HG03575 (cell line): Measurements from ENCODE around the gene RPS25.
"Not testable (repeated sequence)": the region's sequence is repeated elsewhere in the genome, so short reads cannot be mapped to it uniquely, and the experiment has no call there.

Source experiments
- ATAC-seq: cut with Tn5 transposase; IDR thresholded peaks from one replicate; pipeline ENCODE4 v1.9.1; 2021; ENCODE audit not compliant: unreplicated experiment, insufficient number of reproducible peaks, low FRiP score; ENCODE audit errors: extremely low read depth

RPS25 gene

DNA sequence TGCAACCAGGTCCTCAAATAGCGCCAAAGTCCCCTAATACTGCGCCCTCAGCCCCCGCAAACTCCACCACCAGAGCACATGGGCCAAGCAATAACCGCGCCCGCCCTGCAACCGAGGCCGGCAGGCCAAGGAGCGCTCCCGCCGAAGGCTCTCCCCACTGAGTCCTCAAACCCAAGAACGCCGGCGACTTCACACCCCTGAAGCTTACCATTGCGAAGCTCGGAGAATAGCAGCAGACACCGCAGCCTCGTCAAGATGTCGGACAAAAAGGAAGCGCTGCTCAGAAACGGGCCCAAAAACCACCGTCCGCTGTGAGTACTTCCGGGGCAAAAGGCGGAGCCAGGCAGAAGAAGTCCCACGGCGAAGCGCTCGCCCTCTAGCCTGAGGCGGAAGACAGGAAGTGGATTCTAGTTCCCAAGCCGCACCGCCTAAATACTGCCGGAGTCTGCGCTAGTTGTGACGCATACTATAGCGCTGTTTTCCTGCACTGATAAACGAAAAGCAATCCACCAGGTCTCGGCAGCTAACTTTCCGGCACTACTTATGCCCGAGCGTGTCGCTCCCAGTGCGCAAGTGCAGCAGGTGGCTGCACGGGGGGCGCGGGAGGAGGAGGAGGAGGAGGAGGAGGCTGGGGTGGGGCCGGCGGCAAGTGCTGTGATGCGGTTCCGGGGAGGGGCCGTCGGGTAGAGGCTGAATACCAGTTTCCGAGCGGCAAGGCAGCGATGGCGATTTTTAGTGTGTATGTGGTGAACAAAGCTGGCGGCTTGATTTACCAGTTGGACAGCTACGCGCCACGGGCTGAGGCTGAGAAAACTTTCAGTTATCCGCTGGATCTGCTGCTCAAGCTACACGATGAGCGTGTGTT lies at the start of gene RPS25, which contains the start of gene TRAPPC4:
Gene RPS25, minus strand, starts transcription at position 270 of the 865 bp plus-strand sequence. Its CDS starts 59 bp downstream, at position 211.
Gene TRAPPC4, plus strand, starts transcription at position 693 of the 865 bp plus-strand sequence. Its CDS starts 30 bp downstream, at position 723.
- ATAC-seq = peak; percentile 58

DNA sequence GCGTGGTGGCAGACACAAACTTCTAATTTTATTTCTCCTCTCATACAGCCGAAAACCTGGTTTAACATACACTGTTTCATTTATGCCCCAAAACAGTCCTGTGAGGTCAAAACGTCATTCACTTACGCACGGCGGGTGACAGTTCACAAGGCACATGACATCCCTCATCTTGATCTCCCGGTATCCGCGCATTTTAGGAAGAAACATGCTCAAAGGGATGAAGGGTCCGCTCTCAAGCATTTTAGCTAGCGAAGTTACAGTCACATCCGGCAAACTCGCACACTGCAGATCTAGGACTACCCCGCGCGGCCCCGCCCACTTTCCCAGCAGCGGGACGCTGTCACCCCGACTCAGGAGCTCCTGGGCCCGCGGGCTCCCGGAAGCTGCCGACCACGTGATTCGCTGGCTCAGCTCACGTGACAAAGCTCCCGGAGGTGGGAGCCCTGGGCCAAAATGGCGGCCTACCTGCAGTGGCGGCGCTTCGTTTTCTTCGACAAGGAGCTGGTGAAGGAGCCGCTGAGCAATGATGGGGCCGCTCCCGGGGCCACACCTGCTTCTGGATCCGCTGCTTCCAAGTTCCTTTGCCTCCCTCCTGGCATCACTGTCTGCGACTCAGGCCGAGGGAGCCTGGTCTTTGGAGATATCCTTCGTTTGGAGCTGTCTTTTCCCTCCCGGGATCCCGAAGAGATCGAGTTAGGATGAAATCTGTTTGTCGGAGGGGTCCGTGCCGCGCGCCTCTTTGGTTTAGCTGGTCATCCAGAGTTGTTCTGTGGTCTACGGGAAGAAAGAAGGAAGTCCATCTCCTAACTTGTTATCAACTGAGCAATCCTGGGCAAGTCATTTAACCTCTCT lies 49.5 kb upstream of the RPS25 start, which contains the start of gene VPS11:
Gene VPS11, plus strand, starts transcription at position 448 of the 852 bp plus-strand sequence. Its CDS starts 6 bp downstream, at position 454.
- peak; percentile 59 for ATAC-seq

DNA sequence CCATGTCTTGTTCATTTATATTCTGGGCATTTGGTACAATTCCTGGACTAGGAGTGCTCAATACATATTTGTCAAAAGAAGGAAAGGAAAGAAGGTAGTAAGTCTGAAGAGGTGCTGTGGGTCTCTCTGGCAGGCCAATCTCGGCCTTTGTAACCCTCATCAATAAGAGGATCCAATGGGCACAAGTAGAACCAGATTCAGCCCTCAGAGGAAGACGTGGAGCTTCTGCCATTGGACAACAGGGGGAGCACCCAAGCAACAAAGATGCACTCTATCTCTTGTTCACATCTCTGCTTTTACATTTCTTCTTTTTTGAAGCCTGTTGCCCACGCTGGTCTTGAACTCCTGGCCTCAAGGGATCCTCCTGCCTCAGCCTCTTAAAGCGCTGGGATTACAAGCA lies 47.2 kb upstream of the RPS25 start:
- no peak for ATAC-seq

DNA sequence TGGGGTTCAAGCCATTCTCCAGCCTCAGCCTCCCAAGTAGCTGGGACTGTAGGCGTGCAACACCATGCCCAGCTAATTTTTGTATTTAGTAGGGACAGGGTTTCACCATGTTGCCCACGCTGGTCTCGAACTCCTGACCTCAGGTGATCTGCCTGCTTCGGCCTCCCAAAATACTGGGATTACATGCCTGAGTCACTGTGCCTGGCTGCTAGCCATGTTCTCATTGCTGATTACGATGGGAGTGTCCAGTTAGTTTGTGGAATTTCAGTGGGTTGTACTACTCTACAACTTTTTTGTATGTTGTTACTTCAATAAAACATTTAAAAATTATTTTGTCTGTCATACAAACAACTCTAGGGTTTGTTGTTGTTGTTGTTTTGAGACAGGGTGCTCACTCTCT lies 44.6 kb upstream of the RPS25 start:
- ATAC-seq = no peak

DNA sequence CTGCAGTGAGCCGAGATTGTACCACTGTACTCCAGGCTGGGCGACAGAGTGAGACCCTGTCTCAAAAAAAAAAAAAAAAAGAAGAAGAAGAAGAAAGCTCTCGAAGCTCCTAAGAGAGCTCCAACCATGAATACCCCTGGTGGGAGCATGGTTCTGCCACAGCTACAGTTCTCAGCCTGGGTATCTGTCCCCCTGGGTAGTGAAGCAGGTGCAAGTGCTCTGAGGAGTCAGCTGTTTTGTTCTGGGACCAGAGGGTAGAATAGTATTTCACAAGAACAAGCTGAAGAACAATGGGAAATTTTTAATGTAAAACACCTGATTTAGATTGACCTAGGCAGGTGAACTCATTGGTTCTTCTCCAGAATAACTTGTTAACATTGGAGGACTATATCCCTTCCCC lies 43.1 kb upstream of the RPS25 start:
- no peak for ATAC-seq

DNA sequence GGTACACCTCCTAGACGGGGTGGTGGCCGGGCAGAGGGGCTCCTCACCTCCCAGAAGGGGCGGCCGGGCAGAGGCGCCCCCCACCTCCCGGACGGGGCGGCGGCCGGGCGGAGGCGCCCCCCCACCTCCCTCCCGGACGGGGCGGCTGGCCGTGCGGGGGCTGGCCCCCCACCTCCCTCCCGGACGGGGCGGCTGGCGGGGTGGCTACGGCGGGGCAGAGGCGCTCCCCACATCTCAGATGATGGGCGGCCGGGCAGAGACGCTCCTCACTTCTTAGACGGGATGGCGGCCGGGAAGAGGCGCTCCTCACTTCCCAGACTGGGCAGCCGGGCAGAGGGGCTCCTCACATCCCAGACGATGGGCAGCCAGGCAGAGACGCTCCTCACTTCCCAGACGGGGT lies 41.0 kb upstream of the RPS25 start:
- not testable (repeated sequence) for ATAC-seq

DNA sequence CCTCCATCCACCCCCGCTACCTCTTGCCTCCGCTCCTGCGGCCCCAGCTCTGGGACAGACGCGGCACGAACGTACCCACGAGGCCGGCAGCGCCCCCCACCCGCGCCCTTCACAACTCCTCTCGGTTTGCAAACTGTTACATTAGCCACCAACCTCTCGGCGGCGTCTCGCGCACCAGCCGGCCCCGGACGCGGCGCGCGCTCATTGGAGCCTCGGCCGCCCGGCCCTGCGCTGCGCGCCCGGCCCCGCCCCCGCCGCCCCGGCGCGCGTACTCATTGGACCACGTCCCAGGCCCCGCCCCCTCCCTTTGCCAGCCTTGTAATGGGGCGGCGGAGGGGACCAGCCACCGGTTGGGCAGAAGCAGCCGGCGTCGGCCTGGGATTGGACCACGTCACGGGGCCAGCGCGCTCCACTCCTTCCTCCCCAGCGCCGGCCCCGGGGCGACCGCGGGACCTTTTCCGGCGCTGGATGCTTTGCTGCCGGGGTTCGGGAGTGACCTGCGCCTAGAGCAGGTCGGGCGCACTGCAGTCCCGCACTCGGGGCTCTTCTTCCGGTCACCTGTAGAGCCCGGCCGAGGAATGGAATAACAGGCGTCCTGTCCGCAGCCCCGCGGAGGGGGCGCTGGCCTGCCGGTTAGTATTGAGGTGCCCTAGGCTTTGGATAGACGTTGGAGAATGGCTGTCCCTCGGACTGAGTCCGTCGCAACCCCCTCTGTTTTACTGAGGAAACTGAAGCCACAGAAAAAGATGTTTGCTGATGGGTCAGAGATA lies 39.0 kb upstream of the RPS25 start, which contains the start of gene HYOU1:
Gene HYOU1, minus strand, starts transcription at position 206 of the 770 bp plus-strand sequence. CDS start 1,045 bp downstream, outside the sequence.
- peak; percentile 42 for ATAC-seq

DNA sequence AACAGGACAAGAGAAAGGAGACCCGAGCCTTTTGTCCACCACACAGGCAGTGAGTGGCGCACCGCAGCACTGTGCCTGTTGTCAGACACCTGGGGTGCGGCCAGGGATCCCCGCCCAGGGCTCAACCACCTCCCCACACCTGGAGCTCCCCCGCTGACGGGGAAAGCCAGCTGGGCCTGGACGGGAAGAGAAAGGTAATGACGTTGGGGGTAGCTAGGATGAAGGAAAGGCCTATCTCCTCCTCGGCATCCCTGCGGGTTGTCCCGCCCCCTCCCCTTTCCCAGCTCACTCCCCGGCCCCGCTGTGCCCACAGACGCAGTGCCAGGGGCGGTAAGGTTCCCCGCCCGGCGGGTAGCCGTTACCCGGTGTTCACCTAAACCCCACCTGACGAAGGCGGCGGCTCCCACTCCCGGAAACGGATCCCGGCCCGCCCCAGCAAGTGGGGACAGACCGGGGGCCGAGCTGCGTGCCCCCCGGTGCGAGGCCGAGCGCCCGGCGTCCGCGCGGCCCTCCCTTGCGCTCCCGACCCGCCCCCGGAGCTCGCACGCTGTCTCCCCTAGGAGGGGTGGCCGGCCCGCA lies 38.4 kb upstream of the RPS25 start:
- ATAC-seq = no peak

DNA sequence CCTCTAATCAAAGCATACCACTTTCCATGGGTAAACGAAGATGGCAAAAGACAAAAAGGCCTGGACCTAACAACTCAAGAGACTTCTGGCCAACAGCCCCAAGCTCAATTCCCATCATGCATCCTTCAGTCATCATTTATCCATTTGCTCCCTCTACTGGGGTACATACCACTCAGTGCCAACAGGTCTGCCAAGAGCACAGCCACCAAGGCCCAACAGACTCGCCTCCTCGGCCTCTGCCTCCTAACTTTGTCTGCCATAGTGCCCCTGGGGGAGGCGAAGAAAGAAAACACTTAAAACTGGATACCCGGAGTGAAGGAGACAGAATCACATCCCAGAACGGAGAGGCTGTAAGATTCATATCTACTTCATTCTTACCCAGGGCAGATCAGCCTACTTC lies 37.8 kb upstream of the RPS25 start:
- ATAC-seq = no peak

DNA sequence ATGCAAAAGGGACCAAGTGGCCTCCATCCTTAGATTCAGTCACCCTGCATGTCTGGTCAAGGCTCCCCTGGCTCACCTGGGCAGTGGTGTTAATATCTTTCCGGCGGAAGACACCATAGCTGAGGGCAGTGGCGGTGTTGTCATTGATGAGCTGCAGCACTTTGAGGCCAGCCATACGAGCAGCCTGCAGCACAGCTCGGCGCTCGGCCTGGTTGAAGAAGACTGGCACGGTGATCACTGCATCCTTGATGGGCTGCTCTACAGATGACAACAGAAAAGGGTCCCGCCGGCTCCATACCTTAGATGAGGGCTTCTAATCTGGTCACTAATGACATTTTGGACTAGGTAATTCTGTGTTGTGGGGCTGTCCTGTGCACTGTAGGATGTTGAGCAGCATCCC lies 36.3 kb upstream of the RPS25 start:
- no peak for ATAC-seq

DNA sequence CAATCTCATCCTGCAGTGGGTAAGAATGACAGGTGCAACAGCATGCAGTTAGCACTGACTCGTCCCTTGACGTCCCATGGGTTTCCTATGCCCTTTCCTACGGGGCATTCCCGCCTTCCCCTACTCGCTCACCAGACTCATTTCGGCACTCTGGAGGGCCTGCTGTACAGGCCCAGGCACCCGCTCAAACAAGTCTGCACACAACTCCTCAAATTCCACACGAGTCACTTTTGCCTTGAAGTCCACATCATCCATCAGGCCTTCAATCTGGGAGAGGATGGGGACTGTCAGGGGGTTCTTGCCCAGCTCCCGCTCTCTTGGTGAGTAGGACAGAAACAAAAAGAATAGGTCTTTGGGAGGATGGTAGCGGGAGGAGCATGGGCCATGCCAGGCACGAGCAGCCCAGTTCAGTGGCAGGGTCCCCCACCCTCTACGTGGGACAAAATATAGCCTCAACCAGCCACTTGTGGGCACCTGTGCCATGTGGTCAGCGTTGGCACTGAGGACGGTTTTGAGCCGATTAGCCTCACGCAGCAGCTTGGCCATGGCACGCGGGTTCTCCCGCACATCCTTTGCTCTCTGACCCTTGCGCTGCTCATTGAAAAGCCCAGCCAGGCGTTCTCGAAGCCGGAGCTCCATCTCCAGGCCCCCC lies 34.1 kb upstream of the RPS25 start:
- ATAC-seq = no peak

DNA sequence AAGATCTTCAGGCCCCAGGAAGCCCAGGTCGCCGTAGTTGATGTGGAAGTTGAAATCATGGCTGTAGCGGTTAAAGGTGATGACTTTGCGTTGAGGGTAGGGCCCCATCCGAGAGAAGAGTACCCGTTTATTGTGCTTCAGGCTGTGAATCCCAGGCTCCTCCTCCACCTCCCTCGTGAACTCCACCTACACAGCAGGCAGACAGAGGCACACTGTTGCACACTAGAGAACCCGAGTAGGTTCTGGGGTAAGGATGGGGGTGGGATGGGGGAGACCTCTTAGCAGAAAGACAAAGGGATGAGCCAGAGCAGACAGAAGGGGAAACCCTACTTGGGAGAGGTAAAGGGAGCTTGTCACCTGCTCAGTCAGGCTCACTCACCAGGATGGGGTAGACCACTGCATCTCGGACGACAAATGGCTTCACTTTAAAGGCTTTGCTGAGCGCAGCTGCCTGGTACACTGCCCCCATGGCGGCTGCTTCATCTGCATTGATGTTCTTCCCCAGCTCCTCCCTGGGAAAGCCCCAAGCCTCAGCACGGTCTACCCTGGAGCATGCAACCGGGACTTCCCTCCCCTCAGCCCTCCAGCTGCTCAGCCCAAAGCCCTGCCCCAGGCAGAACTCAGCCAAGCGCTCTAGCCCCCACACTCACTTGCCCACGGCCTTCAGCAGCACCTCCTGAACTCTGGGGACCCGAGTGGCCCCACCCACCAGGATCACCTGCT lies 33.5 kb upstream of the RPS25 start:
- ATAC-seq = no peak

DNA sequence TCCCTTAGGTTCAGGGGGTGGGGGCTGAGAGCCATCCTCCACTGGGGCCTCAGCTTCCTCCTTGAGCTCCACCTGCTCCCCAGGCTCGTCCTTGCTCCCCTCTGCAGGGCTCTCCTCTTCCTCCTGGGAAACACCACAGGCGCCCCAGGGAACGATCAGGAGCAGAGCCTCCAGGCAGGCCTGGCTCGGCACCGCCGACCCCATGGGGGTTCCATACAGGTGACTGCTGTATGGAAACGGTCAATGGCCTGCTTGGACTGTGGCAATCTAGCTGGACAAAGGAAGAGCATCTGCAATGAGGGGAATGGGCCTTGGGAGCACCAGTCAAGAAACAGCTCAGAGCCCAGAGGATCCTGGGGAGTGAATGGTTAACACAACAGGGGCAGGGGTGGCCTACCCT lies 30.9 kb upstream of the RPS25 start:
- no peak for ATAC-seq

DNA sequence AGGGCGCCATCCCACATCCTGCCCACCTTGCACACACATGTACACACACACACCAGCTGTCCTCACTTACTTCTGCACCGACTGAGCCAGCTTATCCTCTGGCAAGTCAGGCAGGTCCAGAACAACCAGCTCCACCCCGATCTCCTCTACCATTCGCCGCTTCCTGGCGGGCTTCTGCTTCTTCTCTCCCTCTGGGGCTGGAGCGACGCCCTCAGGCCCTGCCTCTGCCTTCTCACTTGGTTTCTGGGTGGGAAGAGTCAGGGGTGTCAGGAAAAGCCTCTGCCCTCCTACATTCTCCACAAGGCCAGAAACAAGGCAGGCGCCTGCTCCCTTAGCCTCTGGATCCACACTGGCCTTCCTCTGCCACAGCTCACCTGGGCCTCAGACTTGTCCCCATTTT lies 30.5 kb upstream of the RPS25 start:
- ATAC-seq = no peak

DNA sequence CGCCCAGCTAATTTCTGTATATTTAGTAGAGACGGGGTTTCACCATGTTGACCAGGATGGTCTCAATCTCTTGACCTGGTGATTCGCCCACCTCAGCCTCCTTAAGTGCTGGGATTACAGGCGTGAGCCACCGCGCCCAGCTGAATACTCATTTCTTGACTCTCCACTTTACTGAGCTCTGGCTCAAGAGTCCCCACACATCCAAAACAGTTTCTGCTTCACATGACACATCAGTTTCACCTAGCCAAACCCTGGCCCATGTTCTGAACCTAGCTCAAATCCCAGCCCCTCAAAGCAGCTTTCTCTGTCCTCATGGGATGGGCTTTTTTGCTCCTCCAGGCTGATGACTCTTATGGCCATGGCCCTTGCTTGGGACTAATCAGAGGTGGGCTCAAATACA lies 29.1 kb upstream of the RPS25 start:
- ATAC-seq = no peak

DNA sequence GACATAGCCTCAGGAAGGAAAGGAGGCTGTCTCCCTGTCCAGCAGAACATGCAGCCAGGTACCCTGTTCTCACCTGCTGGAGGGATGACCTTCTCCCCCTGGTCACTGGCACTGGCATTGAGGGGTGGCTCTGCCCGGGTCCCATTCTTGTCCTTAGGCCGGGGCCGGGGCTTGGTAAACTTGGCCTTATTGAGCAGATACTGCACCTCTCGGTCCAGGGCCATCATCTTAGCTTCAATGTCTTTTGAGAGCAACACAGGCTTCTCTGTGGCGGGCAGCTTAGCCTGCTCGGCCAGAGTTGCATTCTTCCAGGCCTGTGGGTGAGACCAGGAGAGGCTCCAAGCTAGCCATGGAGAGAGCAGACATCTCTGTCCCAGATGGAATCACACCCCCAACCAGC lies 28.3 kb upstream of the RPS25 start:
- no peak for ATAC-seq

DNA sequence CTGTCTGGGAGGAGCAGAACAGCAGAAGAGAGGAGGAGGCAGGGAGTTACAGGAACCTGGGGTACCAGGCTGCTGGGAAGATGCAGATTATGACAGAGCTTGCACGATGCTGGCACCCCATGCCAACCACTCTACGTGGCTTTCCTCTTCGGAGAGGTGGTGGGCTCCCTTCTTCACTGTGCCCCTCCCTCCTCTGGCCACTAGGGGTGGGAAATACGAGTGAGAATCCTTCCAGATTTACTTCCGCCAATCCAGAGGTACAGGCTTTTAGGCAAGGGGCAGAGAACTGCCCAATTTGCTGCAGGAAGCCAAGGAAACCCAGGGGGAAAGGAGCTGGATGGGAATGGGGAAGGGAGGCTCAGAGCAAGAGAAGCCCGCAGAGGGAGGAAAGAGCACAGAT lies 26.6 kb upstream of the RPS25 start:
- ATAC-seq = no peak

DNA sequence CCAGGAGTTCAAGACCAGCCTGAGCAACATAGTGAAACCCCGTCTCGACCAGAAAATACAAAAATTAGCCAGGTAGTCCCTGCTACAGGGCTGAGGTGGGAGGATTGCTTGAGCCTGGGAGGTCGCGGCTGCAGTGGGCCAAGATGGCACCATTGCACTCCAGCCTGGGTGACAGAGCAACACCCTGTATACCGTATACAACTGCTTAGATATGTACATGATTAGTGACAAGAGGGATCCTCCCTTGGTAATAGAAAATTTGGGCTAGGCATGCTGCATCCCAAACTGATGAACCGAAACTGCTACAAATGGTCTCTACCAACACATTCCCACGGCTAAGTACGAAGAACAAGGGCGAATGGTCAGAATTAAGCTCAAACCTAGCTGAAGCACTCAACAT lies 24.8 kb upstream of the RPS25 start:
- ATAC-seq = no peak
